GM12891 (cell line): ENCODE data around the gene PTH2R.

Source experiments
- PAX5 ChIP-seq: IDR thresholded peaks from 2 replicates; pipeline ENCODE4 v1.6.1; 2011; ENCODE audit warnings: low read length, moderate library complexity, mild to moderate bottlenecking; ENCODE audit not compliant: insufficient read depth, severe bottlenecking
- POLR2A ChIP-seq: IDR thresholded peaks from 2 replicates; pipeline ENCODE4 v1.6.1; 2011; ENCODE audit warnings: low read depth, low read length, control low read depth
- POLR2AphosphoS5 ChIP-seq: IDR thresholded peaks from 2 replicates; pipeline ENCODE4 v1.6.1; 2011; ENCODE audit warnings: low read depth, low read length, control low read depth
- POU2F2 ChIP-seq: IDR thresholded peaks from 2 replicates; pipeline ENCODE4 v1.6.1; 2011; ENCODE audit warnings: low read depth, mild to moderate bottlenecking, control low read depth, low read length, moderate library complexity
- SPI1 ChIP-seq: IDR thresholded peaks from 2 replicates; pipeline ENCODE4 v1.6.1; 2011; ENCODE audit warnings: low read depth, low read length, control low read depth
- TAF1 ChIP-seq: IDR thresholded peaks from 2 replicates; pipeline ENCODE4 v1.6.1; 2011; ENCODE audit warnings: low read depth, low read length, control low read depth

GRCh38 chr2:208490492-208490891 is 83.9 kb downstream of the PTH2R start:
- no peak for TF ChIP-seq POLR2A
- TF ChIP-seq POU2F2 = no peak
- TF ChIP-seq TAF1 = no peak
- no peak for TF ChIP-seq POLR2AphosphoS5
- no peak for TF ChIP-seq SPI1
- no peak for TF ChIP-seq PAX5
